Muscle layer of colon (tissue), 2 donors: ENCODE measurements around the gene SREBF2.
"Not testable (repeated sequence)": the region's sequence is repeated elsewhere in the genome, so short reads cannot be mapped to it uniquely, and the experiment has no call there.

Experiments used
- H3K27ac ChIP-seq: one replicate; pipeline ENCODE4 v1.7.0; 2013; ENCODE audit warnings: low read depth, mild to moderate bottlenecking, low read length, moderate library complexity
- H3K27me3 ChIP-seq, 2 donors: one replicate each; pipeline ENCODE4 v1.7.0; 2013; ENCODE audit warnings: low read length in 2 of 2, mild to moderate bottlenecking in 2 of 2; ENCODE audit not compliant: insufficient read depth in 2 of 2, control insufficient read depth in 1 of 2
- H3K36me3 ChIP-seq: one replicate; pipeline ENCODE4 v1.7.0; 2013; ENCODE audit warnings: mild to moderate bottlenecking, low read length; ENCODE audit not compliant: insufficient read depth
- H3K4me1 ChIP-seq: one replicate; pipeline ENCODE4 v1.7.0; 2013; ENCODE audit warnings: mild to moderate bottlenecking, low read length; ENCODE audit not compliant: insufficient read depth
- H3K4me3 ChIP-seq, 2 donors: one replicate each; pipeline ENCODE4 v1.7.0; 2013; ENCODE audit warnings: low read length in 2 of 2, low read depth in 1 of 2, mild to moderate bottlenecking in 1 of 2, moderate library complexity in 1 of 2
- H3K9ac ChIP-seq: one replicate; pipeline ENCODE4 v1.7.0; 2013; ENCODE audit warnings: low read length
- H3K9me3 ChIP-seq: one replicate; pipeline ENCODE4 v1.7.0; 2013; ENCODE audit warnings: mild to moderate bottlenecking, low read length
- donor health status: abdominal sarcoma.
- donor health status: Adenocarcinoma of cecum.

Gene SREBF2

DNA sequence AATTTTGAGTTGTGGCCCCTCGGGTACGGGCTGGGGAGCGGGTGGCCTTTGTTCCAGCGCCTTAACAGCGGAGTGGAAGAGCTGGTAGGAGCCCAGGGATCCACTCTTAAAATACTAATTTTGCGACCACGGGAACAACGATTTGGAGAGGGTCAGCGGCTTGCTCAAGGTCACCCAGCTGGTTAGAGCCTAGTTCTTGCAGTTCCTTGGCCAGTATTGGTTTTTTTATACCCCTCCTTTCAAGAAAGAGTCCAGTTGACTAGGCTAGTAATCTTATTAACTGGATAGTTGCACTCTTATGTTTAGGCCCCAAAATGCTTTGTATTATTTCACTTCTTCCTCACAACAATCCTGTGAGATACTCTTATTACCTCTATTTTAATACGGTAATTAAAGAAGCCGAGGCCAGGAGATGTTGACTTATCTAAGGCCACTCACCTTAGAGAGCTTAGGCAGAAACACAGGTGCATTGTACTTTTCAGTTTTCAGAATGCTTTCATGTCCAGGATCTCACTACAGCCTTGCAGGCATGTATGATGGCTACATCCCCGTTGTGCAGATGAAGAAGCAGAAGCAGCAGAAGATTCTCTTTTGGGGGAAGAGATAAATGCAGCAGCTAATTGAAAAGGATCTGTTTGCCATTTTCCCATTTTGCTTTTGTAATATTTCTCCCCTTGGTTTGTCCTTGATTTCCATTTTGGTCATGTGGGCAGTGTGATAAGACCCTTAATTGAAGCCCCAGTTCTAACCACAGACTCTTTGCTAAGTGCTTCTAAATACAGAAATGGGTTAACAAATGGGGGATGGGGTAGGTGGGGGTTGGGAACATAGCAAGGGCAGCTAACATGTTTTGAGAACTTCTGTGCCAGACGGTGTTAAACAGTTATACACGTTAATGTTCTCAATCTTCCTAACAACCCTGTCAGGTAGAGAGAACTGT lies 1.4 kb downstream of the SREBF2 start:
- Histone ChIP-seq H3K4me1 (peaks cover 10% of the 10 kb centered on the region), H3K27ac (peak overlapping the region; percentile 86), H3K9me3 (no peaks in the 10 kb centered on the region), H3K9ac (peak overlapping the region; percentile 24), H3K36me3 (peaks cover 11% of the 10 kb centered on the region), H3K4me3 (peak overlapping the region; percentile 53 to 78), H3K27me3 (no peaks in the 10 kb centered on the region)

DNA sequence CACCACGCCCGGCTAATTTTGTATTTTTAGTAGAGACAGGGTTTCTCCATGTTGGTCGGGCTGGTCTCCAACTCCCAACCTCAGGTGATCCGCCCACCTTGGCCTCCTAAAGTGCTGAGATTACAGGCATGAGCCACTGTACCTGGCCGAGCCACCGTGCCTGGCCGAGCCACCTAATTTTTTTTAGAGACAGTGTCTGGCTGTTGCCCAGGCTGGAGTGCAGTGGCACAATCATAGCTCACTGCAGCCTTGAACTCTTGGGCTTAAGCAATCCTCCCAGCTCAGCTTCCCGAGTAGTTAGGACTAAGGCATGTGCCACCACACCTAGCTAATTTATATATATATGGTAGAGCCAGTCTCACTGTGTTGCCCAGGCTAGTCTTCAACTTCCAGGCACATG lies 2.6 kb downstream of the SREBF2 start:
- not testable (repeated sequence) for H3K27ac ChIP-seq, H3K4me3 ChIP-seq, H3K27me3 ChIP-seq, H3K9ac ChIP-seq, H3K4me1 ChIP-seq, H3K9me3 ChIP-seq
- peaks cover 11% of the 10 kb centered on the region for H3K36me3 ChIP-seq

DNA sequence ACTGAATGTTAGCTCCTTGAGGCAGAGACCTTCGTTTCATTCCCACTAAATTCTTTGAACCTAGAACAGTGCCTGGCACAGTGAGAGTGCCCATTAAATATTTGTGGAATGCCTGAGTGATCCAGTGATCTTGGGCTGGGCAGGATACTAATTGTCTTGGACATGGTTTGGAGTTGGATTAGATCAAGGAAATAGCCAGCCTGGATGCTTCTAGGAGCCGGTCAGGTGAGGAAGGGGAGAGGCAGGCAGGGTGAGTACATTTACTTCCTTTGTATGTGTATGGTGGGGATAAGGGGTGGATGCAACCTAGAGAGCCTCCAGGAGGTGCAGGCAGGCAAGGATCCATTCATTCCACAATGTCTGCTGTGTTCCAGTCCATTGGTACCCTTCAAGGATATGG lies 3.6 kb downstream of the SREBF2 start:
- Histone ChIP-seq H3K27me3 (no peaks in the 10 kb centered on the region), H3K4me1 (peaks cover 10% of the 10 kb centered on the region), H3K9ac (no peak overlapping the region), H3K36me3 (peaks cover 11% of the 10 kb centered on the region), H3K9me3 (no peaks in the 10 kb centered on the region), H3K4me3 (no peak overlapping the region), H3K27ac (no peak overlapping the region)

DNA sequence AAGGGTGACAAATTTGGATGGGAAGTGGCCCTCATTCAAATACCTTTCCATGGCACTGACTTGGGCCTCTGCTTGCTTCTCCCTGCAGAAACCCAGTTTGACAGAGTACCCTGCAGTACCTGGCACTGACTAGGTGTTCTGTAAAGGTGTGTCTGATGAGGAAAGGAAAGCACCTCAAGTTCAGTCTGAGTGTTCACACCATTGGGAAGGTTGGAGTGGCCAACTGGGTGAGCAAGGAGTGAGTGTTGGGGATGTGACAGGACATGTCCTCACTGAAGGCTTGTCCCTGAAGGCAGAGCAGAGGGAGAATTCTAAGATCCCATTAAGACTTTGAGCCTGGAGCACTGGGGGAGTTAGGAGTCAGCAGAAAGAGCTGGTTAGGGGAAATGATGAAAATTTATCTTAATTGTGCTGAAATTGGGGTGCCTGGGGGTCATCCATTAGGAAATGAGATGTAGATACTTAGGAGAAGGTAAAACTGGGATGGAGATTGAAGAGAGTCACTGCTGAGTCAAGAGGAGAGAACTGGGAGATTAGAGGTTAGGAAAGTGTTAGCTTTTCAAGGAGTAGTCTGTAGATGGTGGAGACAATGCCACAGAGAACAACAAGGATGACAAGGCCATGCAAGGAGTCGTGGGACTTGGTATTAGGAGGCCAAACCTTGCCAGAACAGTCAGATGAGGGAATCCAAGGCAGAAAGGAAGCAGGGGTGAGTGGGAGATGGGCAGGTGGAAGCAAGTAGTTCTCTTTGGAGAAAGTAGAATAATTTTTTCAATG lies 6.1 kb downstream of the SREBF2 start:
- H3K9ac ChIP-seq = no peak overlapping the region
- peaks cover 11% of the 10 kb centered on the region for H3K36me3 ChIP-seq
- H3K4me1 ChIP-seq = peaks cover 9% of the 10 kb centered on the region
- no peaks in the 10 kb centered on the region for H3K27me3 ChIP-seq
- H3K27ac ChIP-seq = no peak overlapping the region
- H3K9me3 ChIP-seq = no peaks in the 10 kb centered on the region
- H3K4me3 ChIP-seq = no peak overlapping the region

DNA sequence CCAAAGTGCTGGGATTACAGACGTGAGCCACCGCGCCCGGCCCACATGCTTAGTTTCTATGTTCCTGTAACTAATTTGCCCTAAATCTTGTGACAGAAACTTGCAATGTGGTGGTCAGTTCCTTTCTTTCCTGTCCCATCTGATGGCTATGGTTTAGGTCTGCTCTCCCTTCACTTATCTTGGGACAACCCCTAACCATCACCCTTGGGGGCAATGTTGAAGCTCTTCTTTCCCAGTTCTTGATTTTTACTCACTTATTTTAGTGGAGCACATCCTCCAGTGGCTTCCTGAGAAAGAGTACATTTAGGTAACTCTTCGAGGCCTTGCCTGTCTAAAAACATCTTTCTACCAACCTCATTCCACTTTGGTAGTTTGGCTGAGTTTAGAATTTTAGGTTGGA lies 7.3 kb downstream of the SREBF2 start:
- no peak overlapping the region for H3K27ac ChIP-seq
- peaks cover 11% of the 10 kb centered on the region for H3K36me3 ChIP-seq
- no peaks in the 10 kb centered on the region for H3K9me3 ChIP-seq
- H3K27me3 ChIP-seq = no peaks in the 10 kb centered on the region
- no peak overlapping the region for H3K9ac ChIP-seq
- H3K4me3 ChIP-seq = no peak overlapping the region
- H3K4me1 ChIP-seq = peaks cover 7% of the 10 kb centered on the region

DNA sequence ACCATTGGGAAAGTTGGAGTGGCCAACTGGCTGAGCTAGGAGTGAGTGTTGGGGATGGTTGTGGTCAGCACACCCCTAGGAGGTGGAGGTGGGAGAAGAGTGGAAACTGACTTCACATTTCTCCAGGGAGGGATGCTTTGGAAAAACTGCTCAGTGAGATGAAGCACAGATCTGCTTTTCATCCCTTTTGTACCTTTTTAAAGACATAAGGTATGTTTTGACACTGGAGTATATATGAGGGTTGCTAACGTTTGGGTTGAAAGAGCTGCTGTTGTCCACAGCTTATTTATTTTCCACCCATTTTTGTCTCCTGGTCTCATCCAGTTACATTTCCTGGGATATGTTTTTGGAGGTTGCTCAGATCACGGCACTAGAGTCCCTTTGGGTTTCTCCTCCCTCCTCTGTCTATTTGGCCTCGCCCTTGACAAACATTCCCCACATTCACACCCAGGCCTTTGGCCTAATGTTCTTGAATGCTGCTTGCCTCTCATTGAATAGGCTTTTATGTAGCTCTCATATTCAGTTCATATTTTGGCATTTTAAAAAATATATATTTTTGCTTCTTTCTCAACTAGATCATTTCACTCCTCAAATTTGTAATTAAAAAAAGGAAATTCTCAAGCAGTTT lies 8.3 kb downstream of the SREBF2 start:
- Histone ChIP-seq H3K9ac (no peak overlapping the region), H3K4me3 (no peak overlapping the region), H3K27me3 (no peaks in the 10 kb centered on the region), H3K27ac (no peak overlapping the region), H3K4me1 (peaks cover 7% of the 10 kb centered on the region), H3K36me3 (peaks cover 8% of the 10 kb centered on the region), H3K9me3 (no peaks in the 10 kb centered on the region)

DNA sequence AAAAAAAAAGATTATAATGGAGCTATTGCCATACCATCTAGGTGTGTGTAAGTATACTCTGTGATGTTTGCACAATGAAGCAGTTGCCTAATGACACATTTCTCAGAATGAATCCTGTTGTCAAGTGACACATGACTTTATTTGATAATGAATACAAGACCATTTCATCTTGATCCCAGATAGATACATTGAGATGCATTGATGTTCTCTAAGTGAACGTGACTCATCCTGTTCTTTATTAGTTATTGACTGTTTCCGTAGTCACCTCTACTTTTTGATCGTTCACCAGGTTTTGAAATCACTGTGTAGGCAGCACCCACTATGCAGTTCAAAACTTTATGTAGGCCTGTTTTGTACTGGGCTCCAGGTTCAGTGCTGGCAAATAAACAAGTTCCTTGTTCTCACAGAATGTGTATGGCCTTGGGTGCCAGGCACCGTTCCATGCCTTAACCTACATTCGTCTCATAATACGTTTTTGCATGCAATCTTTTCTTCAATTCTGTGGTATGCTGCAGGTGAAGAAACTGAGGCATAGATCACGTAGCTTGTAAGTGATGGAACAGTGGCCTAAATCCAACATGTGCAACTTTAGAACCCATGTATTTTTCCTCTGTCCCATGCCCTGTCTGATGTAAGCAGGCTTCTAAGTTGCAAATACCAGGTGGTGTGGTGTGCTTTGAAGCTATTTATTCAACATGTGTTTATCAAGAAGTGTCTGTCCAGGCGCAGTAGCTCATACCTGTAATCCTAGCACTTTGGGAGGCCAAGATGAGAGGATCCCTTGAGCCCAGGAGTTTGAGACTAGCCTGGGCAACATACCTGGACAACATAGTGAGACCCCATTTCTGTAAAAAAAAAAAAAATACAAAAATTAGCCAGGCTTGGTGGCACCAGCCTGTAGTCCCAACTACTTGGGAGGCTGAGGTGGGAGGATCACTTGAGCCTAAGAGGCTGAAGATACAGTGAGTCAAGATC lies 10.4 kb downstream of the SREBF2 start:
- Histone ChIP-seq H3K27me3 (no peaks in the 10 kb centered on the region), H3K9me3 (no peaks in the 10 kb centered on the region), H3K9ac (no peak overlapping the region), H3K36me3 (no peaks in the 10 kb centered on the region), H3K4me1 (peaks cover 7% of the 10 kb centered on the region), H3K4me3 (no peak overlapping the region), H3K27ac (no peak overlapping the region)

DNA sequence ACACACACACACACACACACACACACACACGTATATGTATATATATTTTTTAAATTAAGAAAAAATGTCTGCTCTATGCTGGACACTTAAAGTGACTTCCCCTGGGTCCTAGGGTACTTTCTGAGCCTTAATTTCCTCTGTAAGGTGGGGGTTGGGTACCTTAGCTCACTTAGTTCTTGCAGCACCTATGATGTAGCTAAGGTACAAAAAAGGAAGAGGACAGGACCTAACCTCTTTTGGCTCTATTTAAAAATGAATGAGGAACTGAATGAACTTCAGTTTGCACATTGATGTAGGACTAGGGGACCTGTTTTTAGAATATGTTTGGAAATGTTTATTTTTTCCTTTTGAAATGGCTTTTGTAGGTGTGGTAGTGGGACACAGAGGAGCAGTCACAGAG lies 11.1 kb downstream of the SREBF2 start:
- H3K9me3 ChIP-seq = no peaks in the 10 kb centered on the region
- no peak overlapping the region for H3K4me3 ChIP-seq
- peaks cover 7% of the 10 kb centered on the region for H3K4me1 ChIP-seq
- H3K27me3 ChIP-seq = no peaks in the 10 kb centered on the region
- H3K36me3 ChIP-seq = no peaks in the 10 kb centered on the region
- no peak overlapping the region for H3K9ac ChIP-seq
- no peak overlapping the region for H3K27ac ChIP-seq

DNA sequence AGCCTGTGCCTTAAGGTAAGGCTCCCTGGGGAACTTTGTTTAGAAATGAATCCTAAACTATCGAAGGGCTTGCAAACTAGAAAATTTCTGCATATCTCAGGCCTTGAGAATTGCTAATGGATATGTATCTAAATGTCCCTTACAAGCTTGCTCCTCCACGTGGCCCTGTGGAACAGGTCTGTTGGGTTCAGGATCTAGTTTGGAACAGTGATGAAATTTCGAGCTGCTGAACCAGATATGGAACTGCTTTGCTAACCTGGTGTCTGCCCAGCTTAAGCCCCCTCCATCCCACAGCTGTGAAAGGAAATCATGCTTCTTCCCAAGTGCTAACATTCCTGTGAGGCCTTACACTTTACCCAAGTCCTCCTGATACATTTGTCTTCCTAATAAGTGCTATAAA lies 11.6 kb downstream of the SREBF2 start:
- Histone ChIP-seq H3K9me3 (no peaks in the 10 kb centered on the region), H3K9ac (no peak overlapping the region), H3K4me1 (peaks cover 7% of the 10 kb centered on the region), H3K27ac (no peak overlapping the region), H3K27me3 (no peaks in the 10 kb centered on the region), H3K36me3 (no peaks in the 10 kb centered on the region), H3K4me3 (no peak overlapping the region)

DNA sequence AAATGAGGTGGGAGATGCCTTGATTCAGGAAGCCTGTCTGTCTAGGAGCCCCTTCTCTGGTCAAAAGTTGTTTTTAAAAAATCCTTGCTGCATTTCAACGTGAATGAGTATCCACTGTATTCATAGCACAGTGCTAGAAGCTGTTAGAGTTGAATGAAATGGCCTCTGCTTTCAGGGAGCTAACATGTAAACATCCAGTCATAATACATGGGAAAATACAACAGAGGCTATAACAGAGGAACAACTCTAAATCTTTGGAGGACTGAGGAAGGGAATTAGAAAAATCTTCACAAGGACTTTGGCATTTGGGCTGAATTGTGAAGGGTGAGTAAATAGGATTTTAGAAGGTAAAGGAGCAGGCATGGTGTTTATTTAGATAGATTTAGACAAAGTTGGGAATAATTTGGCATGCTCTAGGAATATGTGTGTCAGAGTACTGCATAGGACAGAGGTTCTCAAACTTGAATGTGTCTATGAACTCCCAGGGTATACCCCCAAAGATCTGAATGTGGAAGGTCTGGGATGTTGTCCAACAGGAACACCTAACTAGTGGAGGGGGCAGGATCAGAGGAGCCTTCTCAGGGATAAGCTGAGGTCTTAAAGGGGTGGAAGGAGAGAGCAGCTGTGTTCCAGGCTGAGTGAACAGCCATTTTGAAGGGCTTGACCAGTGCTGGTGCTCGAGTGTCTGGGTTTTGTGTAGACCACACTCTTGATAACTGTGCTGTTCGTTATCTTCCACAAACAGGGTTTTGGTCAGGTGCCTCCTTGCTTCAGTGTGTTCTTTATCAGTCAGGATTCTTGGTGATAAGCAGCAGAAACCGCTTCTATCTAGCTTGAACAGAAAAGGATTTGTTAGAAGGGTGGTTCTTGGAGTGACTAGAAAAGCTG lies 12.7 kb downstream of the SREBF2 start:
- H3K4me1 ChIP-seq = peaks cover 7% of the 10 kb centered on the region
- H3K9ac ChIP-seq = no peak overlapping the region

More for the DNA sequence above, 12.7 kb downstream of the SREBF2 start:
- Histone ChIP-seq H3K27me3 (no peaks in the 10 kb centered on the region), H3K4me3 (no peak overlapping the region), H3K9me3 (no peaks in the 10 kb centered on the region), H3K27ac (no peak overlapping the region), H3K36me3 (no peaks in the 10 kb centered on the region)
